A673 (cell line): Measurements from ENCODE around the gene FRMD4A. TPM values are rescaled to one million over a fixed set of nuclear protein-coding genes. Genes with fewer than 3 reads are reported as not detected.

ENCODE experiments used
- BruUV-seq: library from RNA; stranded (reverse); fragments of 400-500 nt; replicated peaks from 2 replicates; lab custom pipeline; 2021; lab: Mats Ljungman, UMichigan
- CTCF ChIA-PET: fragments of 300-600 bp; sonication (Branson Sonifier 250); formaldehyde crosslinking; loops from one replicate; lab custom pipeline; 2022; ENCODE audit warnings: antibody characterized with exemption; lab: Charles Lee
- POLR2A ChIA-PET: fragments of 300-600 bp; sonication (Branson Sonifier 250); formaldehyde crosslinking; loops from one replicate; lab custom pipeline; 2022; ENCODE audit warnings: antibody characterized with exemption; ENCODE audit not compliant: low non-redundant PET; lab: Charles Lee
- DNase-seq: peaks from one replicate; pipeline ENCODE4 v3.0.0-alpha.2; 2015; ENCODE audit warnings: low spot score
- H3K27ac ChIP-seq: fragments of 200-600 bp; sonication (generic); 2 replicates; pipeline ENCODE4 v1.5.1; 2016; ENCODE audit warnings: mixed run types, low read depth, mild to moderate bottlenecking, mixed read lengths, antibody characterized with exemption, low read length; ENCODE audit not compliant: poor library complexity, severe bottlenecking
- H3K27me3 ChIP-seq: fragments of 200-600 bp; sonication (generic); replicated peaks from 2 replicates; pipeline ENCODE4 v1.6.1; 2017; ENCODE audit warnings: mixed run types, low read depth, mild to moderate bottlenecking, mixed read lengths, antibody characterized with exemption, low read length; ENCODE audit not compliant: insufficient read depth, poor library complexity
- H3K36me3 ChIP-seq: fragments of 200-600 bp; sonication (generic); 2 replicates; pipeline ENCODE4 v1.6.1; 2016; ENCODE audit warnings: mixed run types, mild to moderate bottlenecking, mixed read lengths, antibody characterized with exemption, low read length; ENCODE audit not compliant: insufficient read depth, poor library complexity, severe bottlenecking
- H3K4me1 ChIP-seq: fragments of 200-600 bp; sonication (generic); 2 replicates; pipeline ENCODE4 v1.6.1; 2017; ENCODE audit warnings: mixed run types, mild to moderate bottlenecking, mixed read lengths, antibody characterized with exemption, low read length; ENCODE audit not compliant: insufficient read depth, poor library complexity, severe bottlenecking
- H3K4me3 ChIP-seq: fragments of 200-600 bp; sonication (generic); 2 replicates; pipeline ENCODE4 v1.5.1; 2016; ENCODE audit warnings: low read depth, mixed run types, mild to moderate bottlenecking, mixed read lengths, low read length; ENCODE audit not compliant: poor library complexity, severe bottlenecking
- H3K9me3 ChIP-seq: fragments of 200-600 bp; sonication (generic); 2 replicates; pipeline ENCODE4 v1.6.1; 2016; ENCODE audit warnings: mixed run types, low read depth, mild to moderate bottlenecking, mixed read lengths, antibody characterized with exemption, low read length; ENCODE audit not compliant: poor library complexity, severe bottlenecking
- CTCF ChIP-seq: fragments of 300-800, 200-600 bp; sonication (generic); conservative IDR thresholded peaks from 2 replicates; pipeline ENCODE4 v1.5.1; 2017; ENCODE audit warnings: low read depth, mild to moderate bottlenecking, antibody characterized with exemption, low read length, moderate library complexity, mixed read lengths
- EZH2 ChIP-seq: fragments of 200-600 bp; sonication (generic); IDR thresholded peaks from 2 replicates; pipeline ENCODE4 v1.6.1; 2017; ENCODE audit warnings: borderline replicate concordance, low read depth, mild to moderate bottlenecking, mixed read lengths, antibody characterized with exemption, low read length; ENCODE audit not compliant: poor library complexity, severe bottlenecking
- intact Hi-C: fragments of 100-400 bp; cut with micrococcal nuclease; formaldehyde crosslinking; loops from one replicate; pipeline ENCODE4 v1.10.0; 2022; ENCODE audit not compliant: unreplicated experiment
- total RNA-seq: library from RNA; stranded (reverse); gene quantifications from 2 replicates; pipeline ENCODE4 v1.2.3, GENCODE V29; 2021

FRMD4A gene
- total RNA-seq, 1 experiment from 2014 or later = 26.3 TPM

GRCh38 chr10:13808556-13809391, 522.0 kb downstream of the FRMD4A start:
- DNase-seq = no peak
- TF ChIP-seq EZH2 = no peak
- no peak for TF ChIP-seq CTCF
- Histone ChIP-seq H3K36me3 (no peaks in the 10 kb centered on the region), H3K4me1 (no peaks in the 10 kb centered on the region), H3K4me3 (no peak overlapping the region), H3K9me3 (no peaks in the 10 kb centered on the region), H3K27ac (no peak overlapping the region), H3K27me3 (no peaks in the 10 kb centered on the region)
- BruUV-seq = no TSS peak
- CTCF ChIA-PET = no interaction called here
- intact Hi-C loops = no loop called here
- POLR2A ChIA-PET = no interaction called here

- no peaks in the 10 kb centered on the region for H3K4me1 ChIP-seq
- no TSS peak for BruUV-seq
- intact Hi-C loops = no loop called here
- no peaks in the 10 kb centered on the region for H3K27me3 ChIP-seq
- POLR2A ChIA-PET = no interaction called here
- CTCF ChIA-PET = no interaction called here
- H3K4me3 ChIP-seq = no peak overlapping the region
- TF ChIP-seq EZH2 (no peak), CTCF (no peak)
- H3K27ac ChIP-seq = no peak overlapping the region
- H3K36me3 ChIP-seq = no peaks in the 10 kb centered on the region
- no peak for DNase-seq
- no peaks in the 10 kb centered on the region for H3K9me3 ChIP-seq
These were observed 524.3 kb downstream of the FRMD4A start for GRCh38 chr10:13806419-13806818.

- no TSS peak for BruUV-seq
- Histone ChIP-seq H3K36me3 (no peaks in the 10 kb centered on the region), H3K9me3 (no peaks in the 10 kb centered on the region), H3K27ac (no peak overlapping the region), H3K4me3 (no peak overlapping the region), H3K27me3 (no peaks in the 10 kb centered on the region), H3K4me1 (no peaks in the 10 kb centered on the region)
- intact Hi-C loops = no loop called here
- CTCF ChIA-PET = interaction anchor here (0.6 kb wide), 1 partner anchor 12 kb away, joined by 4 read pairs; no protein-coding TSS in a partner anchor
- POLR2A ChIA-PET = interaction anchor here (0.6 kb wide), 1 partner anchor 26 kb away, joined by 3 read pairs; no protein-coding TSS in a partner anchor
- TF ChIP-seq CTCF (no peak), EZH2 (no peak)
- no peak for DNase-seq
These were observed 526.9 kb downstream of the FRMD4A start for GRCh38 chr10:13803566-13804554.
